Esophagus squamous epithelium (tissue), 4 donors: Measurements from ENCODE around the gene DMBX1.

Experiments used
- CTCF ChIP-seq, 6 experiments: fragments of 450-650 bp in 4 of 6; fragments of 200-600 bp in 2 of 6; sonication (generic) in 2 of 6; IDR thresholded peaks; one replicate each; pipeline ENCODE4 v1.5.1; 2016 to 2019; ENCODE audit warnings: antibody characterized with exemption in 6 of 6, mild to moderate bottlenecking in 4 of 6, moderate library complexity in 4 of 6
- POLR2A ChIP-seq, 4 donors: fragments of 450-650 bp; IDR thresholded peaks; one replicate each; pipeline ENCODE4 v1.6.1; 2017; ENCODE audit warnings: antibody characterized with exemption in 4 of 4, mild to moderate bottlenecking in 4 of 4, moderate library complexity in 3 of 4

- TF ChIP-seq CTCF (IDR thresholded peaks at IDR 0.05) = no peak
- no peak for TF ChIP-seq POLR2A (IDR thresholded peaks at IDR 0.05)
Observed at GRCh38 chr1:46471848-46472492, 17.7 kb upstream of the DMBX1 start.
